ENCODE measurements around the gene EIF4B. TPM values are rescaled to one million over a fixed set of nuclear protein-coding genes. Genes with fewer than 3 reads are reported as not detected.
A peak's percentile ranks its signal among the peaks of the same experiment; 100 is the strongest.

Gene EIF4B
- total and polyA plus RNA-seq, 9 of the 15 experiments (the other 6 are each of a cell fraction or from before 2014, with no cell fraction given) = 138 to 669 (median 552) TPM

DNA sequence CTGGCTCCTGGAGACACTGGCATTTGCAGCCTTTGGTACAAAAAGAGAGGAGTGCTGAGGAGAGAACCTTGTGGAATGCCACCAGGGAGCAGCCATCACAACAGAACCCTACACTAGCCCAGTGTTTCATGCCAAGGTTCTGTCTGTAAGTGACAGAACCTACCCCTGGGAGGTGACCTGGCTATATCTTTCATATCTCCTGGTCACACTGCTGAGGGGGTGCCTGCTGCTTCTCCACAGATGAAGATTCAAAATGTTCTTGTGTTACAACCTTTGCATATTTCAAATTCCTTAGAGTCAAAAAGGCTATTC is 12.7 kb upstream of the EIF4B start:
- Histone ChIP-seq H3K4me3 (no peak overlapping the region), H3K9me3 (replicated peaks; ENCODE audit: control insufficient read depth, insufficient read depth, low read depth, low read length) (no peaks in the 10 kb centered on the region), H2AFZ (ENCODE audit: low read depth, low read length) (peak overlapping the region; percentile 99), H3K27me3 (ENCODE audit: control insufficient read depth in 2 of 2, insufficient read depth in 2 of 2, low read length in 2 of 2) (no peaks in the 10 kb centered on the region), H4K20me1 (replicated peaks; ENCODE audit: control insufficient read depth, insufficient read depth, low read length) (no peaks in the 10 kb centered on the region), H3K4me1 (replicated peaks in 1 of 2; ENCODE audit: control insufficient read depth in 2 of 2, insufficient read depth in 2 of 2, low read length in 2 of 2) (peaks cover 0 to 18% of the 10 kb centered on the region in 2 experiments; a peak in 3 of 5 replicates), H3K9me1 (ENCODE audit: control insufficient read depth, insufficient read depth, low read length) (no peaks in the 10 kb centered on the region), H3K79me2 (ENCODE audit: control insufficient read depth, insufficient read depth, low read length) (no peaks in the 10 kb centered on the region), H3K36me3 (ENCODE audit: control insufficient read depth, insufficient read depth, low read length) (no peaks in the 10 kb centered on the region), H3K4me2 (ENCODE audit: insufficient read depth, low read length) (peak overlapping the region; percentile 70), H3K27ac (ENCODE audit: extremely low read depth, low read depth, low read length) (peak overlapping the region; percentile 87), H3K9ac (ENCODE audit: insufficient read depth in 1 of 2, low read depth in 2 of 2, low read length in 2 of 2) (peak overlapping the region; percentile 23 to 66; a peak in 3 of 4 replicates)
- peak; percentile 23 for FAIRE-seq
- TF ChIP-seq NR4A1 (CRISPR knock-in tag; IDR thresholded peaks at IDR 0.05) (no peak), NR4A1 (tag; IDR thresholded peaks at IDR 0.05) (peak; percentile 22; the same call in 1 of the 2 replicates), ETV1 (tag; conservative IDR thresholded peaks at IDR 0.05; ENCODE audit: low read depth) (0 out of 2 replicates have a peak, but pooled peaks have one; percentile 7), CXXC5 (CRISPR knock-in tag; IDR thresholded peaks at IDR 0.05) (0 out of 2 replicates have a peak, but pooled peaks have one; percentile 6)
- TF ChIP-seq, protein P1, sequence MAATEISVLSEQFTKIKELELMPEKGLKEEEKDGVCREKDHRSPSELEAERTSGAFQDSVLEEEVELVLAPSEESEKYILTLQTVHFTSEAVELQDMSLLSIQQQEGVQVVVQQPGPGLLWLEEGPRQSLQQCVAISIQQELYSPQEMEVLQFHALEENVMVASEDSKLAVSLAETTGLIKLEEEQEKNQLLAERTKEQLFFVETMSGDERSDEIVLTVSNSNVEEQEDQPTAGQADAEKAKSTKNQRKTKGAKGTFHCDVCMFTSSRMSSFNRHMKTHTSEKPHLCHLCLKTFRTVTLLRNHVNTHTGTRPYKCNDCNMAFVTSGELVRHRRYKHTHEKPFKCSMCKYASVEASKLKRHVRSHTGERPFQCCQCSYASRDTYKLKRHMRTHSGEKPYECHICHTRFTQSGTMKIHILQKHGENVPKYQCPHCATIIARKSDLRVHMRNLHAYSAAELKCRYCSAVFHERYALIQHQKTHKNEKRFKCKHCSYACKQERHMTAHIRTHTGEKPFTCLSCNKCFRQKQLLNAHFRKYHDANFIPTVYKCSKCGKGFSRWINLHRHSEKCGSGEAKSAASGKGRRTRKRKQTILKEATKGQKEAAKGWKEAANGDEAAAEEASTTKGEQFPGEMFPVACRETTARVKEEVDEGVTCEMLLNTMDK (IDR thresholded peaks at IDR 0.05; ENCODE audit: borderline replicate concordance, insufficient read depth, low read depth, low read length, poor library complexity, severe bottlenecking) = no peak
- in situ Hi-C loops (cut with MboI) = no loop called here
- intact Hi-C loops (cut with micrococcal nuclease) = no loop called here
- peak; percentile 58 for ATAC-seq
- POLR2A ChIA-PET = interaction anchor here (1.4 to 1.5 kb wide), 2 partner anchors 13 to 114 kb away, joined by 8 to 10 read pairs; partner anchors contain the start of gene EIF4B
- peak in 1 of 4 experiments; percentile 39 for DNase-seq (ENCODE audit: extremely low read depth in 1 of 4, low spot score in 3 of 4)
- CTCF ChIA-PET (ENCODE audit: low intra/inter-chr PET ratio) = no interaction called here
- no TSS peak for BruUV-seq (replicated peaks)
